Neutrophil (primary cell): Measurements from ENCODE around the gene RPS15A.
A peak's percentile ranks its signal among the peaks of the same experiment; 100 is the strongest.

Experiments
- H3K27ac ChIP-seq: fragments of 200-600 bp; sonication (generic); 2 replicates; pipeline ENCODE4 v1.5.1; 2016; ENCODE audit warnings: mild to moderate bottlenecking, moderate library complexity
- H3K27me3 ChIP-seq: fragments of 200-600 bp; sonication (generic); 2 replicates; pipeline ENCODE4 v1.6.0; 2016; ENCODE audit warnings: mild to moderate bottlenecking
- H3K36me3 ChIP-seq: fragments of 200-600 bp; sonication (generic); 2 replicates; pipeline ENCODE4 v1.5.1; 2017
- H3K4me1 ChIP-seq, 2 experiments: fragments of 200-600 bp in 1 of 2; sonication (generic) in 1 of 2; 1 replicate in 1 of 2; 2 replicates in 1 of 2; pipeline versions ENCODE4 v1.5.1 to v1.6.1; 2013 to 2016; ENCODE audit warnings: low read depth in 1 of 2, low read length in 1 of 2, mild to moderate bottlenecking in 1 of 2, moderate library complexity in 1 of 2; ENCODE audit not compliant: control insufficient read depth in 1 of 2, insufficient read depth in 1 of 2
- H3K4me3 ChIP-seq, 2 experiments: fragments of 200-600 bp in 1 of 2; sonication (generic) in 1 of 2; 1 replicate in 1 of 2; 2 replicates in 1 of 2; pipeline ENCODE4 v1.5.1; 2013 to 2016; ENCODE audit warnings: low read depth in 1 of 2, low read length in 1 of 2, mild to moderate bottlenecking in 1 of 2, moderate library complexity in 1 of 2
- H3K9me3 ChIP-seq: fragments of 200-600 bp; sonication (generic); 2 replicates; pipeline ENCODE4 v1.5.1; 2016
- CTCF ChIP-seq: fragments of 200-600 bp; sonication (generic); IDR thresholded peaks from 2 replicates; pipeline ENCODE4 v1.5.1; 2016; ENCODE audit warnings: antibody characterized with exemption

Gene RPS15A

GRCh38 chr16:18801145-18801972, 11.2 kb upstream of the RPS15A start, which contains the start of gene ARL6IP1:
Gene ARL6IP1, minus strand, starts transcription at chr16:18801549. Its CDS starts 83 bp downstream, at chr16:18801466.
- peak within 1 kb of the TSS; percentile 72 to 86 for H3K4me3 ChIP-seq
- peaks cover 17% of the 10 kb centered on the region for H3K36me3 ChIP-seq
- H3K9me3 ChIP-seq = no peaks in the 10 kb centered on the region
- H3K4me1 ChIP-seq = peaks cover 64 to 68% of the 10 kb centered on the region in 2 experiments
- H3K27me3 ChIP-seq = no peaks in the 10 kb centered on the region
- peak within 1 kb of the TSS; percentile 90 for H3K27ac ChIP-seq
- TF ChIP-seq CTCF = peak; percentile 99

GRCh38 chr16:18800775-18801144, 10.6 kb upstream of the RPS15A start:
- no peaks in the 10 kb centered on the region for H3K27me3 ChIP-seq
- H3K4me3 ChIP-seq = peak overlapping the region; percentile 72 to 86
- peaks cover 58 to 62% of the 10 kb centered on the region in 2 experiments for H3K4me1 ChIP-seq
- peaks cover 23% of the 10 kb centered on the region for H3K36me3 ChIP-seq
- no peak for TF ChIP-seq CTCF
- H3K27ac ChIP-seq = peak overlapping the region; percentile 90
- no peaks in the 10 kb centered on the region for H3K9me3 ChIP-seq

GRCh38 chr16:18800293-18800692, 10.2 kb upstream of the RPS15A start:
- Histone ChIP-seq H3K4me3 (peak overlapping the region; percentile 72 to 86), H3K27ac (peak overlapping the region; percentile 90), H3K36me3 (peaks cover 28% of the 10 kb centered on the region), H3K9me3 (no peaks in the 10 kb centered on the region), H3K27me3 (no peaks in the 10 kb centered on the region), H3K4me1 (peaks cover 53 to 58% of the 10 kb centered on the region in 2 experiments)
- no peak for TF ChIP-seq CTCF

- no peak overlapping the region for H3K27ac ChIP-seq
- H3K4me1 ChIP-seq = peaks cover 45 to 50% of the 10 kb centered on the region in 2 experiments
- TF ChIP-seq CTCF = no peak
- H3K27me3 ChIP-seq = no peaks in the 10 kb centered on the region
- peaks cover 36% of the 10 kb centered on the region for H3K36me3 ChIP-seq
- H3K4me3 ChIP-seq = peak overlapping the region in 1 of 2 experiments; percentile 23
- H3K9me3 ChIP-seq = no peaks in the 10 kb centered on the region
These were observed 9.4 kb upstream of the RPS15A start for GRCh38 chr16:18799500-18799899.

- no peak for TF ChIP-seq CTCF
- Histone ChIP-seq H3K4me3 (no peak overlapping the region), H3K27ac (no peak overlapping the region), H3K27me3 (no peaks in the 10 kb centered on the region), H3K36me3 (peaks cover 53% of the 10 kb centered on the region), H3K9me3 (no peaks in the 10 kb centered on the region), H3K4me1 (peaks cover 28 to 32% of the 10 kb centered on the region in 2 experiments)
These were observed 7.6 kb upstream of the RPS15A start for GRCh38 chr16:18797746-18798145.
